GM19099 (cell line): ENCODE data around the gene SIGLEC11.
A peak's percentile ranks its signal among the peaks of the same experiment; 100 is the strongest.

Experiments
- POLR2A ChIP-seq: IDR thresholded peaks from 3 replicates; pipeline ENCODE4 v1.6.1; 2011; ENCODE audit warnings: low read depth; ENCODE audit not compliant: insufficient read length; ENCODE audit errors: extremely low read depth

The SIGLEC11 gene

GRCh38 chr19:49937750-49938381, 23.1 kb downstream of the SIGLEC11 start:
- no peak for TF ChIP-seq POLR2A

- TF ChIP-seq POLR2A, result no peak
Measured at GRCh38 chr19:49936549-49936948, 24.4 kb downstream of the SIGLEC11 start.

- no peak for TF ChIP-seq POLR2A
Measured at GRCh38 chr19:49933643-49934042, 27.3 kb downstream of the SIGLEC11 start.

GRCh38 chr19:49932731-49933131, 28.2 kb downstream of the SIGLEC11 start:
- TF ChIP-seq POLR2A, result no peak

- TF ChIP-seq POLR2A, result no peak
Measured at GRCh38 chr19:49932041-49932451, 28.9 kb downstream of the SIGLEC11 start.

GRCh38 chr19:49931293-49932040, 29.5 kb downstream of the SIGLEC11 start:
- no peak for TF ChIP-seq POLR2A

GRCh38 chr19:49930483-49931011, 30.4 kb downstream of the SIGLEC11 start:
- no peak for TF ChIP-seq POLR2A

- peak; percentile 98 for TF ChIP-seq POLR2A
Measured at GRCh38 chr19:49929611-49930482, 31.1 kb downstream of the SIGLEC11 start.

GRCh38 chr19:49929121-49929610, 31.8 kb downstream of the SIGLEC11 start, which contains the start of the genes ATF5 and NUP62:
Gene ATF5, plus strand, starts transcription at chr19:49929205. Its CDS starts 1,646 bp downstream, at chr19:49930851.
Gene NUP62, minus strand, starts transcription at chr19:49929504. Its CDS starts 19,697 bp downstream, at chr19:49909807.
- peak; percentile 90 for TF ChIP-seq POLR2A

GRCh38 chr19:49927526-49928264, 33.3 kb downstream of the SIGLEC11 start:
- TF ChIP-seq POLR2A, result no peak

- no peak for TF ChIP-seq POLR2A
Measured at GRCh38 chr19:49926515-49926914, 34.5 kb downstream of the SIGLEC11 start.

- TF ChIP-seq POLR2A, result no peak
Measured at GRCh38 chr19:49925486-49925885, 35.5 kb downstream of the SIGLEC11 start.

- TF ChIP-seq POLR2A, result no peak
Measured at GRCh38 chr19:49924004-49924880, 36.7 kb downstream of the SIGLEC11 start.
